ENCODE data around the gene ZNF850.
"Not testable (repeated sequence)": the region's sequence is repeated elsewhere in the genome, so short reads cannot be mapped to it uniquely, and the experiment has no call there.

The ZNF850 gene

GRCh38 chr19:36772311-36773222 is at the start of gene ZNF850:
Gene ZNF850 (minus strand): TSS chr19:36772807. CDS start chr19:36762606, 10,201 bp downstream.
- peak; percentile 90 for DNase-seq

GRCh38 chr19:36821758-36822157 is 49.2 kb upstream of the ZNF850 start:
- no peak for DNase-seq

GRCh38 chr19:36819130-36819630 is 46.6 kb upstream of the ZNF850 start:
- DNase-seq: no peak

- DNase-seq: no peak
Observed at GRCh38 chr19:36807029-36807428, 34.4 kb upstream of the ZNF850 start.

- no peak for DNase-seq
Observed at GRCh38 chr19:36805364-36805763, 32.8 kb upstream of the ZNF850 start.

GRCh38 chr19:36797786-36798108 is 25.1 kb upstream of the ZNF850 start:
- DNase-seq: no peak

- no peak for DNase-seq
Observed at GRCh38 chr19:36796714-36796992, 24.0 kb upstream of the ZNF850 start.

GRCh38 chr19:36791420-36792141 is 19.0 kb upstream of the ZNF850 start:
- not testable (repeated sequence) for DNase-seq

- no peak for DNase-seq
Observed at GRCh38 chr19:36775768-36776167, 3.2 kb upstream of the ZNF850 start.

- DNase-seq: no peak
Observed at GRCh38 chr19:36773223-36773579, 594 bp upstream of the ZNF850 start.

- no peak for DNase-seq
Observed at GRCh38 chr19:36771261-36772231, 1.1 kb downstream of the ZNF850 start.

- no peak for DNase-seq
Observed at GRCh38 chr19:36750066-36750691, 22.4 kb downstream of the ZNF850 start.

GRCh38 chr19:36749613-36750012 is 23.0 kb downstream of the ZNF850 start:
- not testable (repeated sequence) for DNase-seq

GRCh38 chr19:36748431-36749275 is 24.0 kb downstream of the ZNF850 start:
- no peak for DNase-seq

GRCh38 chr19:36747750-36748149 is 24.9 kb downstream of the ZNF850 start:
- no peak for DNase-seq

GRCh38 chr19:36745870-36746269 is 26.7 kb downstream of the ZNF850 start:
- DNase-seq: no peak

GRCh38 chr19:36736166-36736565 is 36.4 kb downstream of the ZNF850 start:
- DNase-seq: not testable (repeated sequence)

- no peak for DNase-seq
Observed at GRCh38 chr19:36719687-36720556, 52.7 kb downstream of the ZNF850 start.

GRCh38 chr19:36709423-36709822 is 63.2 kb downstream of the ZNF850 start:
- no peak for DNase-seq

GRCh38 chr19:36707134-36707533 is 65.5 kb downstream of the ZNF850 start:
- DNase-seq: no peak

GRCh38 chr19:36688058-36688457 is 84.5 kb downstream of the ZNF850 start:
- DNase-seq: no peak

All from NCI-H1436 (cell line).